Hindlimb muscle (tissue), 1 donor: Measurements from ENCODE around the gene AHSP. TPM values are rescaled to one million over a fixed set of nuclear protein-coding genes. Genes with fewer than 3 reads are reported as not detected.
"Not testable (repeated sequence)": the region's sequence is repeated elsewhere in the genome, so short reads cannot be mapped to it uniquely, and the experiment has no call there.

Experiments used
- DNase-seq: peaks from one replicate; pipeline ENCODE4 v3.0.0-alpha.2; 2013
- polyA plus RNA-seq: library from polyadenylated mRNA; unstranded; fragments of 120-200 nt; gene quantifications from one replicate; pipeline ENCODE4 v1.2.1, GENCODE V29; 2013; ENCODE audit not compliant: insufficient read length

AHSP gene
- polyA plus RNA-seq, 1 donor = 10.4 TPM

- DNase-seq = no peak
Measured at GRCh38 chr16:31532120-31532519, 4.4 kb downstream of the AHSP start.

GRCh38 chr16:31532896-31533295 is 5.2 kb downstream of the AHSP start:
- DNase-seq = no peak

- DNase-seq = no peak
Measured at GRCh38 chr16:31535737-31536136, 8.0 kb downstream of the AHSP start.

- DNase-seq = no peak
Measured at GRCh38 chr16:31536804-31537361, 9.2 kb downstream of the AHSP start.

- DNase-seq = peak; percentile 11
Measured at GRCh38 chr16:31537362-31538242, 9.9 kb downstream of the AHSP start.

GRCh38 chr16:31538243-31538598 is 10.5 kb downstream of the AHSP start:
- DNase-seq = not testable (repeated sequence)

GRCh38 chr16:31539762-31540161 is 12.1 kb downstream of the AHSP start:
- not testable (repeated sequence) for DNase-seq

GRCh38 chr16:31542763-31543162 is 15.1 kb downstream of the AHSP start:
- DNase-seq = no peak

GRCh38 chr16:31561426-31562233 is 33.9 kb downstream of the AHSP start:
- no peak for DNase-seq

- peak; percentile 21 for DNase-seq
Measured at GRCh38 chr16:31568577-31569359, 41.1 kb downstream of the AHSP start.

GRCh38 chr16:31569360-31569717 is 41.6 kb downstream of the AHSP start:
- no peak for DNase-seq

- DNase-seq = no peak
Measured at GRCh38 chr16:31572821-31573220, 45.1 kb downstream of the AHSP start.

- not testable (repeated sequence) for DNase-seq
Measured at GRCh38 chr16:31574159-31574558, 46.5 kb downstream of the AHSP start.

GRCh38 chr16:31577411-31577810 is 49.7 kb downstream of the AHSP start:
- DNase-seq = no peak

Other genes starting within 250 kb of the AHSP start
- gene ITGAX, start 172.7 kb upstream of the AHSP start, polyA plus RNA-seq = 2.9 TPM
- gene ITGAD, start 134.6 kb upstream of the AHSP start, polyA plus RNA-seq = 0.45 TPM
- gene COX6A2, start 99.5 kb upstream of the AHSP start, polyA plus RNA-seq = 360 TPM
- 4.1 TPM for gene ZNF843, start 85.1 kb upstream of the AHSP start, polyA plus RNA-seq
- 11.0 TPM for gene ARMC5, start 68.4 kb upstream of the AHSP start, polyA plus RNA-seq
- gene TGFB1I1, start 55.7 kb upstream of the AHSP start, polyA plus RNA-seq = 114 TPM
- 7.8 TPM for gene SLC5A2, start 44.8 kb upstream of the AHSP start, polyA plus RNA-seq
- gene RUSF1, start 19.5 kb upstream of the AHSP start, polyA plus RNA-seq = 48.4 TPM